GM21381 (cell line): ENCODE data around the gene PLIN4.
"Not testable (repeated sequence)": the region's sequence is repeated elsewhere in the genome, so short reads cannot be mapped to it uniquely, and the experiment has no call there.

Source experiments
- ATAC-seq: cut with Tn5 transposase; IDR thresholded peaks from one replicate; pipeline ENCODE4 v1.9.1; 2021; ENCODE audit warnings: mild to moderate bottlenecking, moderate library complexity; ENCODE audit not compliant: unreplicated experiment

PLIN4 gene

DNA sequence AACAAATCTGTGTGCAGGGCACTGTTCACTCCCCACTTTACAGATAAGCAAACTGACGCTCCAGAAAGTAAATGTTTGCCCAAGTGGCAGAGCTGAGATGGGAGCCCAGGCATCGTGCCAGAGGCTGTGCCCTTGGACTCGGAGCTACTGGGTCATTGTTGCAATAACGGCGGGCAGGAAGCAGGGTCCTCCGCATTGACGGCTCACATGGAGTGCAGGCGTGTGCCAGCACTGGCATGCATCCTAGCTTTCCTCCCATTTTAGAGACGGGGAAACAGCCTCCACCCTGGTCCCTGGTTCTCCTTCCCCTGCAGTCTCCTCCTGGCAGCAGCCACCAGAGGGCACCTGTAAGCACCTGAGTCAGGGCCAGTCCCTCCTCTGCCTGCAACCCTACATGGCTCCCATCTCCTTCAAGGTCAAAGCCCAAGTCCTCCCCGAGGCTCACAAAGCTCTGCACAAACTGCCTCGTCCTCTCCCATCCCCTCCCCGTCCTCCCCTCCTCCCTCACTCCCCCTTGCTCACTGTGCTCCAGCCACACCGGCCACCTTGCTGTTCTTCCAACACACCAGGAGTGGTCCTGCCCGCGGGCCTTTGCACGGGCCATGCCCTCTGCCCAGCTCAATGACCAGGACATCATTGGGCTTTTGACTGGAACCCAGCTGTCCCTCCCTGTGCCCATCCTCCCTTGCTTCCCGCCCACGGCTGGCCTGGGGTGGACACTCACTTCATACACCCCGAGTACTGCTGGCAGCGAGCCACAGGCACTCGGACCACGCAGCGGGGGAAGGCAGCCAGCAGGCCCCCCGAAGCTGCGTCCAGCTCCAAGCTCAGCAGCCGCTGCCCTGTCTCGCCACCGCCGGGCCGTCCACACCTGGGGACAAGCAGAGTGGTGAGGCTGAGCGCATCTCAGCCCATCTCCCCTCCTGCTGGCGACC, 29.3 kb upstream of the PLIN4 start:
- no peak for ATAC-seq

DNA sequence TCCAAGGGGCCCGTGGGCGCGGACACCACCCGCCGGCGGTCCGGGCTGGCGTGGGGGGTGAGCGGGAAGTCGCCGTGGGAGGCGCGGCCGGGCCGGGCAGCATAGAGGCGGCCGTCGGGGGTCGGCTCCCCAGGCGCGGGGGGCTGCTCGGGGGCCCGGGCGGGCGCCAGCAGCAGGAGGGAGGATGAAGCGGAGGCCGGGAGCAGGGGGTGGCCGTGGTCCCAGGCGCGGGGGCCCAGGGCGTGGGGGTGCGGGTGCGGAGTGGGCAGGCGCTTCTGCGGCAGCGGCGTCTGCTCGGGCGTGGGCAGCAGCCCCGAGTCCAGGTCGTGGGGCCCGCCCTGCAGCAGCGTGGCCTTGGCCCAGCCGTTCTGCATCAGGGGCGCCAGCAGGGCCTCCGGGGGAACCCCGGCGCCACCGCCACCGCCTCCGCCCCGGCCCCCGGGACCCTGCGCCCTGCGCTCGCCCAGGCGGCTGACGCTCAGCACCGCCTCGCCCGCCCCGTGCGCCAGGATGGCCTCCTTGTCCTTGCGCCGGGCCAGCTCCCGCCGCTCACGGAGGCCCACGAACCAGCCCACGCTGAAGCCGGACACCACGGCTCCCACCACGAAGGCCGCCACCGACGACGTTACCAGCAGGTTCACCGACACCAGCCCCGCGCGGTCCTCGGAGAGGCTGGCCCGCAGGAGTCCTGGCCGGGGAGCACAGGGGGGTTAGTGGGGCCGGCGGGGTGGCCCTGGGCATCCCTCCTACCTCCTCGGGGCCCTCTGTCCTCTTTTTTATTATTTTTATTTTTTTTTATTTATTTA, 25.8 kb upstream of the PLIN4 start:
- no peak for ATAC-seq

DNA sequence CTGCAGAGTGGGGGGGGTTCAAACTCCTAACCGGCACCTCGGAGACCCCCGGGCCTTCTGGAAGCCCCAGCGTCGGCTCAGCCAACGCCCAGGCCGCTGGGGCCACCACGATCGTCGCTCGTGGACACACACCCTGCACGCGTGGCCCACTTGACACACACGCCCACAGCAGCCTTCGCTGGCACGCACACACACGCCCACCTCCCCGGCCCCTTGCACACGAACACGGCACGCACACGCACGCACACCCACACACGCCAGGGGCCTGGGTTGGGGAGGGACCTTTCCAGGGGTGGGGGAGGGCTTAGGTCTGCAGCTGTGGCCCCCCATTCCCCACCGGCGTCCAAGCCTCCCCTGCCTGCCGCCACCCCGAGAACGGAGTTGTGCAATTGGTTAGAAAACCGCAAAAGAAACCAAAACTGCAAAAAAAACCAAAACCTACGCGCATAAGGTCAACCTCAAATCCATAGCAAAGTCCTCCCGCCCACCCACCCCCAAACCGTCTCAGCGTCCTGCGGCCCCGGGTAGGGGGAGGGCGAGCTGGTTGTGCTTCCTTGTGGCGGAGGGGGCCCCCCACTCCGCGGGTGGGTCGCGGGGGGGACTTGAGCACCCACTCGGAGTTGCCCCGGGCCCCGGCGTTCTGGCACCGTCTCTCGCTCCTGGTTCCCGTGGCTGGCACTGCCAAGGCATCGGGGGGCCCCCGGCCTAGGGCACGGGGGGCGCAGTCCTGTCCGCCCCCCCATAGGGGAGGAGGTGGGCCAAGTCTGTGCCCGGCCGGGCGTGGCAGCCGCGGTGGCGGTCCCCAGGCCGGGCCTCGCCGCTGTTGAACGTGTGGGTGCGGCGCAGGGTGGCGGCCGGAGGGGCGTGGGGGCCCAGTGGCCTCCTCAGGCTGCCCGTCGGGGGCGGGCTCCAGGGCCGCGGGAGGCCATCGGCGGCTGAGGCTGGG, 24.9 kb upstream of the PLIN4 start:
- no peak for ATAC-seq

DNA sequence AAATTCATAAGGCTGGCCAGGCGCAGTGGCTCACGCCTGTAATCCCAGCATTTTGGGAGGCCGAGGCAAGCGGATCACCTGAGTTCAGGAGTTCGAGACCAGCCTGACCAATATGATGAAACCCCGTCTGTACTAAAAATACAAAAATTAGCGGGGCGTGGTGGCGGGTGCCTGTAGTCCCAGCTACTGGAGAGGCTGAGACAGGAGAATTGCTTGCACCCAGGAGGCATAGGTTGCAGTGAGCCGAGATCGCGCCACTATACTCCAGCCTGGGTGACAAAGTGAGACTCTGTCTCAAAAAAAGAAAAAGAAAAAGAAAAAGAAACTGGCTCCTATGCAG, 23.5 kb upstream of the PLIN4 start:
- not testable (repeated sequence) for ATAC-seq

DNA sequence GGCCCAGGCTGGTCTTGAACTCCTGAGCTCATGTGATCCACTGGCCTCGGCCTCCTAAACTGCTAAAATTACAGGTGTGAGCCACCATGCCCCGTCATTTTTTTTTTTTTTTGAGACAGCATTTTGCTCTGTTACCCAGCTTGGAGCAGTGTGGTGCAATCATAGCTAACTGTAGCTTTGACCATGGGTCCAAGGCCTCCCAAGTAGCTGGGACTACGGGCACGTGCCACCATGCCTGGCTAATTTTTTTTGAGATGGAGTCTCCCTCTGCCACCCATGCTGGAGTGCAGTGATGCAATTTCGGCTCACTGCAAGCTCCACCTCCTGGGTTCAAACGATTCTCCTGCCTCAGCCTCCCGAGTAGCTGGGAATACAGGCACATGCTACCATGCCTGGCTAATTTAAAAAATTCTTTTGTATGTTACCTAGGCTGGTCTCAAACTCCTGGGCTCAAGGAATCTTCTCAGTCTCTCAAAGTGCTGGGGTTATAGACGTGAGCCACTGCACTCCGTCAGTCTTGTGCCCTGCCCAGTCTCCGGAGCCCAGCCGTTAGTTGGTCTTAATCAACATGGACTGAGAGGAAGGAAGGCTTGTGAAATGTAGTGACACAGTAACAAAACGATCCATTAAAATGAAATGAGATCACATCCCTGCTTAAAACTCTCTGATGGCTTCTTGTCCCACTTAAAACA, 23.0 kb upstream of the PLIN4 start:
- ATAC-seq, result no peak

DNA sequence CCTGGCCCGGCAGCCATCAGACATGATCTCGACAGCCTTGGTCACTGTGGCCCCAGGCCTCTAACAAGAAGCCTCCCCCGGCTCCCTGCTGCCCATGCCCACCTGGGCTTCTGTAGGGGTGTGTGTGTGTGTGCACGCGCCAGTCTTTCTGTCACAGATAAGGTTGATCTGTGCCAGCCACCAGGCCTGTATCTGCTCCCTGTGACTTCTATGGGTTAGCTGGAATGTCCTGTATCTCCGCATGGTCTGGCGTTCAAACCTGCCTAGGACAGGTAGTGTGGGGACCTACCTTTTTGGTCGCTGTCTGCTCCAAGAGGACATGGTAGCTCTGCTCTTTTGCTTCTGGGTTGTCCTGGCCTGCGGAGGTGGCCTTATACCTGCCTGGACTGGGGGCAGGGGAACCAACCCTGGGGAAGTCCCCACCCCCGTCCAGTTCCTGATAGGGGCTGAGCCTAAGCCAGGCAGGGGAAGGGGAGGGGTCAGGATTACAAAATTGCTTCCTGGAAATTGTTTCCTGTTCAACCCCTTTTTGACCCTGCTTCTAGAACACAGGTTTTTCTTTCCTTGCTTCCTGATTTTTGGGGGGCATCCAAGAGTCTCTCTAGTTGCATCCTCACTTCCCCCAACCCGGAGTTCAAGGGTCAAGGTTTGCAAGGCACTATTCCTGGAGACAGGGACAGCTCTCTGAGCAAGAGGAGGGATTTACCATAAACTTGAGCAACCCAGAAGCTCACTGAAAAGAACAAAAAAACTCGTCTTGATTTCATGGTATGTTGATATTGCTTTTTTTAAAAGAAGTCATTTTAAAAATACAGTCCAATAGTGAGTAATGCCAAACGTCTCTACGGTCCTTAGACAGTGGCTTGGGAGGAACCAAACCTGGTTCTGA, 21.7 kb upstream of the PLIN4 start, which contains the start of gene LRG1:
Gene LRG1 (minus strand): TSS at position 344 of the 889 bp plus-strand sequence. CDS start 23 bp downstream, at position 321.
- no peak for ATAC-seq

DNA sequence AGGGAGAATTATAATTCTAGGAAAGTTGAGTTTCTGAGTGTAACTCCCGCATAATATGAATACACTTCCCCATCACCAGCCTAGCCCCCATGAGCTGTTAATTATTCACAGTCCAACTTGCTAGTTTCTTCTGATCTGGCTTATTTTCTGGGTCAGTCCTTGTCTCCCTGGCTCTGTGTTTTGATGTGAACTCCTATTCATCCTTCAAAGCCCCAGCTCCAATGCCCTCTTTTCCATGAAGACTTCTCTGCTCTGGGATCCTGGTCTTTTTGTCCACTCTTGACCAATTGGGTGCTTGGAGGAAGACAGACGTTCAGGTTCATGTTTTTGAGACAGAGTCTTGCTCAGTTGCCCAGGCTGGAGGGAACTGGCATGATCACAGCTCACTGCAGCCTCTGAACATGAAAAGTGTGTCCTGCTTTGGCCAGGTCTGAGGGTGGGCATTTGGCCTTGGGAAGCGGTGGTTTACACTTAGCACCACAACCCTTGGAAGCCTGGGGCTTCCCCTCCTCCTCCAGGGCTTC, 20.9 kb upstream of the PLIN4 start:
- no peak for ATAC-seq

DNA sequence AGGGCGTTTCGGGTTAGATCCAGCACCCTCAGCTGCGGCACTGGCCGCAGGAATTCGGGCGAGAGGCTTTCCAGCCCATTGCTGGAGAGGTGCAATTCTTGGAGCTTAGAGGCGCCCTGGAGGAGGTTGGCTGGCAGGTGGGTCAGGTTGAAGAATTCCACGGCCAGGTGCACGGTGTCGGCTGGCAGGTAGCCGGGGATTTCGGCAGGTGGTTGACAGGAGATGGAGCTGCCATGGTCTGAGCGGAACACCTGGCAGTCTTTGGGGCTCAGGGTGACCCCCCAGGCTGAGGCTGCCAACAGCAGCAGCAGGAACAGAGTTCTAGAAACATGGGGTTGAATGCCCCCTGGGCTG, 20.3 kb upstream of the PLIN4 start:
- ATAC-seq, result no peak

DNA sequence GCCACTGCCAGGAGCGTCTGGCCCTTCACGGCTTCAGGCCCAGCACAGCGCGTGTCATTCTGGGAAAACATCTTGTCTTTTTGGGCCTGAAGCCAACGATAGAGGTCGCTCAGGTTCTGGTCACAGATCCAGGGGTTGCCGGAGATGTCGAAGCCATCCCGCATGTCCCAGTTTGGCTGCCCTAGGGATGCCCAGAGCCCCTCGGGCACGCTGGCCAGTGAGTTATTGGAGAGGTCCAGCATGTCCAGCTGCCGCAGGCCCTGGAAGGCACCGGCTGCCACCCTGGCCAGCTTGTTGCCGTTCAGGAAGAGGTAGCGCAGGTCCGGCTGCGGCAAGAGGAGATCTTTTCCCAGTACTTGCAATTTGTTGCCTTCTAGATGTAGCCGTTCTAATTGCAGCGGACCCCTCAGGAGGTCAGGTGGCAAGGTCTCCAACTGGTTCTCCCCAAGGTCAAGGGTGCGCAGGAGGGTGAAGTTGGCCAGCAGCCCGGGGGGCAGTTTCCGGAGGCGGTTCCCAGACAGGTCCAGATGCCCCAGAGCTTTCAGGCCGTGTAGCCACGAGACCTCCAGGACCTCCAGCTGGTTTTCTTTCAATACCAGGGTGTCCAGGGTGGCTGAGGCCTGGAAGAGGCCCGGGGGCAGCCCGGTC, 19.8 kb upstream of the PLIN4 start:
- ATAC-seq, result no peak

DNA sequence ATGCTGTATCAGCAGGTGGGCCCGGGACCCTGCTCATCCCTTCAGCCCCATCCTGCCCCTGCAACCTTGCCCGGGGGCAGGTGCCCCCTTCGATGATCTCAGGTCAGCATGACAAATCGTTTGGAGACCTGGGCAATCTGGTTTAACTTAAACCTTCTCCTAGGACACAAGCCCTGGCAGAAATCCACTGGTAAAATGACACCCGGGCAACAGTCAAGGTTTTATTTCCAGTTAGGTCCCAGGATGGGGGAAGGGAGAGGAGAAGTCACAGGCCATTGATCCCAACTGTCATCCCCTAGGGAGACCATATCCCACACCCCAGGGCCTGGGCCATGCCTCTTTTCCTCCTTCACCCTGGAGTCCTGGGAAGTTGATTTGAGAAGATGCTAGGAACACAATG, 18.5 kb upstream of the PLIN4 start:
- no peak for ATAC-seq

DNA sequence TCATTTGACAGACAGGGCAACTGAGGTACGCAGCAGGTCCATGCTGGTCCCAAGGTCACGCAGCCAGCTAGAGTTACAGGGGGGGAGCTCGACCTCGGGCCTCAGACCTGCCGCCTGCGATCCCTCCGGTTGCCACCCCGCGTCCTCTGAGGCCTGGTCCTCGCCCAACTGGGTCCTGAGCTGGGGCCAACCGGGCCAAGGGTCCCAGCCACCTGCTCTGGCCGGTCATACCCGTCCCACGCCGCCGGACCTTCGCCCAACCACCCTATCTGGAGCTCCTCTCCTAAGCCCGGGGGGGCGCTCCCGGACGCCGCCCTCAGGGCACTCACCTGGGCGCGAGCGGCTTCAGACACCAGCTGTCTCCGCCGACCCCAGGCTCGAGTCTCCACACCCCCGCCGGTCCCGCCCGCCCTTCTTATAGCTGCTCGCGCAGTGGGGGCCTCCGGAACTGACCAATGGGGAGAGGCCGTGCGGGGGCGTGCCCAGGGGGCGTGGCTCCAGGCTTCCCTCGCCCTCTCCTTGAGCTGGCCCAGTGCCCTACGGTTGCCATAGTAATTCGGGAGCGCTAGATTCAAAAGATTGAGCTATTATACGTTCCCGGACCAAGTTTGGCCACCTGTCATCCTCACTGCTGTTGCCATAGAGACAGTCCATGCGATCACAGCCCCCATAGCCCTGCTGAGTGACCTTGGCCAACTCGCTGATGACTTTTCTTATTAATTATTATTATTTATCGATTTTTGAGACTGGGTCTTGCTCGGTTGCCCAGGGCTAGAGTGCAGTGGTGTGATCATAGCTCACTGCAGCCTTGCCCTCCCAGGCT, 16.8 kb upstream of the PLIN4 start, which contains the start of gene PLIN5:
Gene PLIN5 (minus strand): TSS at position 389 of the 823 bp plus-strand sequence. CDS start 1,150 bp downstream, outside the sequence.
- no peak for ATAC-seq

DNA sequence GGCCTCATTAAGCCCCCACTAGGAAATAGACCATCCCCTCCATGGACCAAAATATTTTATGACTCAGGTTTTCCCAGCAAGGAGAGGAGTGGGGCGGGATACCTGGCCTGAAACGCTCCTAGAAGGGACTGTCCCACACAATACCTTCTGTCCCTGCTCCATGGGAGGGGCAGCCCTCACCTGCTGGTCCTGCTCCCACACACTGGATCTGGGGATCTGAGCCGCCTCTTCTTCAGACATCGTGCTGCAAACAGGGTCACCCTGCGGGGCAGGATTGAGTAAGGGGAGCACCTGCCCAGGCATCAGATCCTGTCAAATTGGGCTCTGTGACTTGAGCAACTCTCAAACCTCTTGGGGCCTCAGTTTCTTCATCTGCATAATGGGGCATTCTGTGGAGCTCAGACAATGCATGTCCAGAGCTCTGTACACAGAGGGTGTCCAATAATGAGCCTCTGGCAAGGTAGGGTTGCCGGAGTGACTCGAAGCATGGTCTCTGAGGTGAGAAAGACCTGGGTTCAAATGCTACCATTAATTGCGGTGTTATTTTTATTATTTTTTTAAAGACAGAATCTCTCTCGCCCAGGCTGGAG, 15.6 kb upstream of the PLIN4 start:
- no peak for ATAC-seq

DNA sequence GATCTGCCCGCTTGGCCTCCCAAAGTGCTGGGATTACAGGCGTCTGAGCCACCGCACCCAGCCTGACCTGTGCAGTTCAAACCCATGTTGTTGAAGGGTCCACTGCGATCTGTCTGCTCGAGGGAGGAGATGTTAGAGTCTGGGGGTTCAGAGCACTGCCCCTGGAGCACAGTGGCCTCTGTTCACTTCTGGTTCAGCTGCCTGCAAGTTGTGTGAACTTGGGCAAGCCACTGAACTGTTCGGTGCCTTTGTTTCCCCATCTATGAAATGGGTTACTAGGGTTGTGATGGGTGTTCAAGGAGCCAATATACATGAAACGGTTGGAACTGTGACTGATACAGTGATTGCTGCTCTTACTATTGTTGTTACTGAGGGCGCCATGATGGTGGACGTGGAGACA, 15.0 kb upstream of the PLIN4 start:
- no peak for ATAC-seq

DNA sequence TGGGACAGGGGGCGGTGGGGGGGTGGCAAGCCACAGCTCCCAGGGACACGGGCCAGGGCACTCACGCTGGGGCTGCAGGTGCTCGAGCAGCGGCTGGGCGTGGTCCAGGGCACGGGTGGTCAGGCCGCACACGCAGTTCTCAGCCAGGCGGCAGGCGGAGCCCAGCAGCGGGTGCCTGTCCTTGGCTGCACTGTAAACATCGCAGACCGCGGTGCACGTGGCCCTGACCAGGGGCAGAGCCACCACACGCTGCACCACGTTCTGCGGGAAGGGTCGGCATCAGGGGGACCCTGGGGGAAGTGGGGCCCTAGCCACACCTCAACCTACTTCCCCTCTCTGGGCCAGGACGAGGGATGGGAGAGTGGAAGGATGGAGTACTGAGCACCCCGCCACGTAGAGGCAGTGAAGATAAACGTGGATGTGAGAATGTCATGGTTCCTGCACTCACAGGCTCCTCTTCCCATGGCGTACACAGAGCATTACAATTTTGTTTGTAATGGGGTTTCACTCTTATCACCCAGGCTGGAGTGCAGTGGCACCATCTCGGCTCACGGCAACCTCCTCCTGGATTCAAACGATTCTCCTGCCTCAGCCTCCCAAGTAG, 13.4 kb upstream of the PLIN4 start:
- ATAC-seq, result no peak

DNA sequence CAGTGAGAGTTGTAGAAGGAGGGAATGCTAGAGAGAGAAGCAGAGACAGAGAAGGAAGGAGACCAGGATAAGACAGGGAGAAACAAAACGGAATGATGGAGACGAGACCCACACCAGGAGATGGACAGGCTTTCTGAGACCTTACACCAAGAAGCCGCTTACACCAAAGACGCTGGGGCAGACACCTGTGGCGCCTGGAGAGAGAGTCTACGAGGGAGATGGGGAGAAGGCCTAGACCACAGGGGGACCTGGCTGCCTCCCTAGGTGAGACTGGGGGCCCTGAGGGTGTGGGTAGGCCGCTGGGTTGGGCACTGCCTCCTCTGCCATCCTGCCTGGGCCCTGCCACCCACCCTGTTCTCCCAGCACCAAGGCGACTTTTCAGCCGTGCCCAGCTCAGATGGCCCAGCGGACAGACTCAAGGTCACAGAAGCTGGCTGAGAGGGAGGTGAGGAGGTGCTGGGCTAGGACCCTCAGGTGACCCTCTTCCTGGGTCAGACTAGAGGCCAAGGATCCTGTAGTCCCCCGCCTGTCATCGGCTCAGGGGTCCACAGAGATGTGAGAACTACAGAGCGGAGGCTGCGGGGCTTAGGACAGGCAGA, 11.7 kb upstream of the PLIN4 start:
- ATAC-seq, result no peak

DNA sequence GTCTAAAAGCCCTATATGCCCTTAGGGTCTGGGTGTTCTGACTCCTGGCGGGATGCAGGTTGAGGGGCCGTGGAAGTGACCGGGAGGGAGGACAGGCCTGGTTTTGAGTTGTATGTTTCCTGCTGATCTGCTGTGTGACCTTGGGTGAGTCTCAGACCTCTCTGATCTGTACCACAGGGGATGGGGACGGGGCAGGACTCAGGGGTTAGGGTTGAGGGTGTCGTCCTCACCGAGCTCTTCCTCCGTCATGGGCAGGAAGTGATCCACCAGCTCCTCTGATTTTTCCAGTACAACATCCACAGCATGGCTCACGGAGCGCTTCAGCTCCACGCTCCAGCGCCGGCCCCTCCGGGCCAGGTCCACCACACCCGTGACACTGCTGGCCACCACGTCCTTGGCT, 10.6 kb upstream of the PLIN4 start:
- ATAC-seq, result no peak
